HepG2 (cell line): ENCODE measurements around the gene RNF25. TPM values are rescaled to one million over a fixed set of nuclear protein-coding genes. Genes with fewer than 3 reads are reported as not detected.

Experiments used
- CEBPB ChIP-seq: IDR thresholded peaks from 2 replicates; pipeline ENCODE4 v1.6.1; 2011; ENCODE audit warnings: low read depth, low read length, improper control_type of control experiment, borderline replicate concordance
- CHCHD3 ChIP-seq: sonication (generic); formaldehyde crosslinking; IDR thresholded peaks from 2 replicates; pipeline ENCODE4 v1.8.0; 2022; ENCODE audit warnings: mild to moderate bottlenecking, missing genetic modification reagents, moderate library complexity
- EEA1 ChIP-seq: sonication (generic); formaldehyde crosslinking; IDR thresholded peaks from 2 replicates; pipeline ENCODE4 v1.5.1; 2020; ENCODE audit warnings: mild to moderate bottlenecking, missing genetic modification reagents, borderline replicate concordance
- ELF1 ChIP-seq: sonication (generic); formaldehyde crosslinking; IDR thresholded peaks from 2 replicates; pipeline ENCODE4 v1.4.0; 2020; ENCODE audit warnings: missing genetic modification reagents
- ELF3 ChIP-seq: IDR thresholded peaks from 2 replicates; pipeline ENCODE4 v1.6.1; 2016; ENCODE audit warnings: missing genetic modification reagents, missing compliant biosample characterization
- GLMP ChIP-seq: sonication (generic); formaldehyde crosslinking; IDR thresholded peaks from 2 replicates; pipeline ENCODE4 v1.9.0; 2021; ENCODE audit warnings: missing genetic modification reagents, mild to moderate bottlenecking, borderline replicate concordance
- HHEX ChIP-seq: IDR thresholded peaks from 2 replicates; pipeline ENCODE4 v1.6.1; 2016; ENCODE audit warnings: control low read depth
- KMT2B ChIP-seq: IDR thresholded peaks from 2 replicates; pipeline ENCODE4 v1.6.1; 2016; ENCODE audit warnings: missing genetic modification reagents, missing compliant biosample characterization
- RBAK ChIP-seq: sonication (generic); formaldehyde crosslinking; IDR thresholded peaks from 2 replicates; pipeline ENCODE4 v1.5.1; 2020; ENCODE audit warnings: mild to moderate bottlenecking, missing genetic modification reagents
- SNAI1 ChIP-seq: sonication (generic); formaldehyde crosslinking; IDR thresholded peaks from 2 replicates; pipeline ENCODE4 v1.5.0; 2020; ENCODE audit warnings: mild to moderate bottlenecking, missing genetic modification reagents, borderline replicate concordance
- SSRP1 ChIP-seq: IDR thresholded peaks from 2 replicates; pipeline ENCODE4 v1.6.1; 2016; ENCODE audit warnings: control low read depth
- THAP11 ChIP-seq: IDR thresholded peaks from 2 replicates; pipeline ENCODE4 v1.6.1; 2016; ENCODE audit warnings: missing biosample characterization, missing genetic modification reagents
- ZNF17 ChIP-seq: sonication (generic); formaldehyde crosslinking; IDR thresholded peaks from 2 replicates; pipeline ENCODE4 v1.5.0; 2020; ENCODE audit warnings: mild to moderate bottlenecking, missing genetic modification reagents
- ZNF274 ChIP-seq: sonication (generic); formaldehyde crosslinking; IDR thresholded peaks from 2 replicates; pipeline ENCODE4 v1.5.1; 2020; ENCODE audit warnings: mild to moderate bottlenecking, missing genetic modification reagents
- ZNF296 ChIP-seq: sonication (generic); formaldehyde crosslinking; conservative IDR thresholded peaks from 2 replicates; pipeline ENCODE4 v1.5.0; 2020; ENCODE audit warnings: mild to moderate bottlenecking, missing genetic modification reagents
- ZNF598 ChIP-seq: sonication (generic); formaldehyde crosslinking; IDR thresholded peaks from 2 replicates; pipeline ENCODE4 v1.5.1; 2020; ENCODE audit warnings: mild to moderate bottlenecking, missing genetic modification reagents, borderline replicate concordance
- ZNF615 ChIP-seq: sonication (generic); formaldehyde crosslinking; IDR thresholded peaks from 2 replicates; pipeline ENCODE4 v1.5.0; 2020; ENCODE audit warnings: mild to moderate bottlenecking, missing genetic modification reagents, borderline replicate concordance
- polyA plus RNA-seq, 8 experiments: library from polyadenylated mRNA; depleted of rRNA in 3 of 8; stranded (reverse) in 7 of 8; unstranded in 1 of 8; fragments of >200 nt; fragmentation: Illumina TruSeq in 4 of 8; extraction: Trizol in 4 of 8; gene quantifications; 2 replicates each; pipeline versions ENCODE4 v1.2.1 to v1.2.3, GENCODE V29; 2011 to 2016; ENCODE audit warnings: low read depth in 4 of 8, missing spikeins in 1 of 8, mixed read lengths in 1 of 8; ENCODE audit not compliant: insufficient read depth in 1 of 8
- total RNA-seq, 5 experiments: library from RNA; depleted of rRNA; stranded (reverse); fragments of >200 nt; fragmentation: Illumina TruSeq; extraction: Trizol; gene quantifications; 2 replicates each; pipeline ENCODE4 v1.2.3, GENCODE V29; 2016; ENCODE audit warnings: low read depth in 1 of 5
- TF ChIP-seq, protein P1 (sequence below): sonication (generic); formaldehyde crosslinking; IDR thresholded peaks from 2 replicates; pipeline ENCODE4 v1.5.0; 2020; ENCODE audit warnings: mild to moderate bottlenecking, missing genetic modification reagents
- TF ChIP-seq, protein P2 (sequence below): sonication (generic); formaldehyde crosslinking; IDR thresholded peaks from 2 replicates; pipeline ENCODE4 v1.4.0; 2020; ENCODE audit warnings: missing genetic modification reagents
- TF ChIP-seq, protein P3 (sequence below): sonication (generic); formaldehyde crosslinking; IDR thresholded peaks from 2 replicates; pipeline ENCODE4 v1.5.0; 2020; ENCODE audit warnings: missing genetic modification reagents, mild to moderate bottlenecking, borderline replicate concordance
- TF ChIP-seq, protein P4 (sequence below): sonication (generic); formaldehyde crosslinking; IDR thresholded peaks from 2 replicates; pipeline ENCODE4 v1.4.0; 2020; ENCODE audit warnings: missing genetic modification reagents, mild to moderate bottlenecking, borderline replicate concordance

Gene RNF25
- total and polyA plus RNA-seq, 2 of the 13 experiments (the other 11 are each of a cell fraction or from before 2014, with no cell fraction given) = 37.0 to 87.6 TPM

GRCh38 chr2:218709908-218710307, 38.1 kb upstream of the RNF25 start (continued):
- TF ChIP-seq CHCHD3 (no peak), GLMP (CRISPR knock-in tag) (no peak), ZNF17 (CRISPR knock-in tag) (0 out of 2 replicates have a peak, but pooled peaks have one; percentile 9), THAP11 (CRISPR knock-in tag) (no peak), RBAK (CRISPR knock-in tag) (no peak), ZNF615 (CRISPR knock-in tag) (no peak), HHEX (no peak), SNAI1 (CRISPR knock-in tag) (no peak), EEA1 (CRISPR knock-in tag) (0 out of 2 replicates have a peak, but pooled peaks have one; percentile 10), ZNF598 (no peak), SSRP1 (CRISPR knock-in tag) (no peak), ELF1 (CRISPR knock-in tag) (no peak), CEBPB (no peak), ELF3 (no peak), ZNF296 (CRISPR knock-in tag) (0 out of 2 replicates have a peak, but pooled peaks have one; percentile 46), ZNF274 (CRISPR knock-in tag) (no peak), KMT2B (CRISPR knock-in tag) (no peak)
- TF ChIP-seq, protein P1, sequence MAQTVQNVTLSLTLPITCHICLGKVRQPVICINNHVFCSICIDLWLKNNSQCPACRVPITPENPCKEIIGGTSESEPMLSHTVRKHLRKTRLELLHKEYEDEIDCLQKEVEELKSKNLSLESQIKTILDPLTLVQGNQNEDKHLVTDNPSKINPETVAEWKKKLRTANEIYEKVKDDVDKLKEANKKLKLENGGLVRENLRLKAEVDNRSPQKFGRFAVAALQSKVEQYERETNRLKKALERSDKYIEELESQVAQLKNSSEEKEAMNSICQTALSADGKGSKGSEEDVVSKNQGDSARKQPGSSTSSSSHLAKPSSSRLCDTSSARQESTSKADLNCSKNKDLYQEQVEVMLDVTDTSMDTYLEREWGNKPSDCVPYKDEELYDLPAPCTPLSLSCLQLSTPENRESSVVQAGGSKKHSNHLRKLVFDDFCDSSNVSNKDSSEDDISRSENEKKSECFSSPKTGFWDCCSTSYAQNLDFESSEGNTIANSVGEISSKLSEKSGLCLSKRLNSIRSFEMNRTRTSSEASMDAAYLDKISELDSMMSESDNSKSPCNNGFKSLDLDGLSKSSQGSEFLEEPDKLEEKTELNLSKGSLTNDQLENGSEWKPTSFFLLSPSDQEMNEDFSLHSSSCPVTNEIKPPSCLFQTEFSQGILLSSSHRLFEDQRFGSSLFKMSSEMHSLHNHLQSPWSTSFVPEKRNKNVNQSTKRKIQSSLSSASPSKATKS = 0 out of 2 replicates have a peak, but pooled peaks have one; percentile 3
- TF ChIP-seq, protein P2, sequence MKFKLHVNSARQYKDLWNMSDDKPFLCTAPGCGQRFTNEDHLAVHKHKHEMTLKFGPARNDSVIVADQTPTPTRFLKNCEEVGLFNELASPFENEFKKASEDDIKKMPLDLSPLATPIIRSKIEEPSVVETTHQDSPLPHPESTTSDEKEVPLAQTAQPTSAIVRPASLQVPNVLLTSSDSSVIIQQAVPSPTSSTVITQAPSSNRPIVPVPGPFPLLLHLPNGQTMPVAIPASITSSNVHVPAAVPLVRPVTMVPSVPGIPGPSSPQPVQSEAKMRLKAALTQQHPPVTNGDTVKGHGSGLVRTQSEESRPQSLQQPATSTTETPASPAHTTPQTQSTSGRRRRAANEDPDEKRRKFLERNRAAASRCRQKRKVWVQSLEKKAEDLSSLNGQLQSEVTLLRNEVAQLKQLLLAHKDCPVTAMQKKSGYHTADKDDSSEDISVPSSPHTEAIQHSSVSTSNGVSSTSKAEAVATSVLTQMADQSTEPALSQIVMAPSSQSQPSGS (CRISPR knock-in tag) = no peak
- TF ChIP-seq, protein P3, sequence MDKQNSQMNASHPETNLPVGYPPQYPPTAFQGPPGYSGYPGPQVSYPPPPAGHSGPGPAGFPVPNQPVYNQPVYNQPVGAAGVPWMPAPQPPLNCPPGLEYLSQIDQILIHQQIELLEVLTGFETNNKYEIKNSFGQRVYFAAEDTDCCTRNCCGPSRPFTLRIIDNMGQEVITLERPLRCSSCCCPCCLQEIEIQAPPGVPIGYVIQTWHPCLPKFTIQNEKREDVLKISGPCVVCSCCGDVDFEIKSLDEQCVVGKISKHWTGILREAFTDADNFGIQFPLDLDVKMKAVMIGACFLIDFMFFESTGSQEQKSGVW (CRISPR knock-in tag) = peak; percentile 3; the same call in 1 of the 2 replicates
- TF ChIP-seq, protein P4, sequence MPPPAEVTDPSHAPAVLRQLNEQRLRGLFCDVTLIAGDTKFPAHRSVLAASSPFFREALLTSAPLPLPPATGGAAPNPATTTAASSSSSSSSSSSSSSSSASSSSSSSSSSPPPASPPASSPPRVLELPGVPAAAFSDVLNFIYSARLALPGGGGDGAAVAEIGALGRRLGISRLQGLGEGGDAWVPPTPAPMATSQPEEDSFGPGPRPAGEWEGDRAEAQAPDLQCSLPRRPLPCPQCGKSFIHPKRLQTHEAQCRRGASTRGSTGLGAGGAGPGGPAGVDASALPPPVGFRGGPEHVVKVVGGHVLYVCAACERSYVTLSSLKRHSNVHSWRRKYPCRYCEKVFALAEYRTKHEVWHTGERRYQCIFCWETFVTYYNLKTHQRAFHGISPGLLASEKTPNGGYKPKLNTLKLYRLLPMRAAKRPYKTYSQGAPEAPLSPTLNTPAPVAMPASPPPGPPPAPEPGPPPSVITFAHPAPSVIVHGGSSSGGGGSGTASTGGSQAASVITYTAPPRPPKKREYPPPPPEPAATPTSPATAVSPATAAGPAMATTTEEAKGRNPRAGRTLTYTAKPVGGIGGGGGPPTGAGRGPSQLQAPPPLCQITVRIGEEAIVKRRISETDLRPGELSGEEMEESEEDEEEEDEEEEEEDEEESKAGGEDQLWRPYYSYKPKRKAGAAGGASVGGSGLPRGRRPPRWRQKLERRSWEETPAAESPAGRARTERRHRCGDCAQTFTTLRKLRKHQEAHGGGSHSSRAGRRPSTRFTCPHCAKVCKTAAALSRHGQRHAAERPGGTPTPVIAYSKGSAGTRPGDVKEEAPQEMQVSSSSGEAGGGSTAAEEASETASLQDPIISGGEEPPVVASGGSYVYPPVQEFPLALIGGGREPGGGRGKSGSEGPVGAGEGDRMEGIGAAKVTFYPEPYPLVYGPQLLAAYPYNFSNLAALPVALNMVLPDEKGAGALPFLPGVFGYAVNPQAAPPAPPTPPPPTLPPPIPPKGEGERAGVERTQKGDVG = no peak
